Hepatocyte (in vitro differentiated cells): ENCODE measurements around the gene SCYGR5.

Source experiments
- EZH2 ChIP-seq: fragments of 200-600 bp; sonication (generic); IDR thresholded peaks from 2 replicates; pipeline ENCODE4 v1.6.1; 2016; ENCODE audit warnings: antibody characterized with exemption, mild to moderate bottlenecking, borderline replicate concordance
- EZH2phosphoT487 ChIP-seq: fragments of 200-600 bp; sonication (generic); IDR thresholded peaks from one replicate; pipeline ENCODE4 v1.6.1; 2018; ENCODE audit warnings: antibody characterized with exemption, mild to moderate bottlenecking, low read depth, moderate library complexity; ENCODE audit not compliant: unreplicated experiment, severe bottlenecking
- TF ChIP-seq, protein P1 (sequence below): fragments of 200-600 bp; sonication (generic); IDR thresholded peaks from 2 replicates; pipeline ENCODE4 v1.5.1; 2016; ENCODE audit warnings: antibody characterized with exemption, mild to moderate bottlenecking; ENCODE audit not compliant: poor library complexity

DNA sequence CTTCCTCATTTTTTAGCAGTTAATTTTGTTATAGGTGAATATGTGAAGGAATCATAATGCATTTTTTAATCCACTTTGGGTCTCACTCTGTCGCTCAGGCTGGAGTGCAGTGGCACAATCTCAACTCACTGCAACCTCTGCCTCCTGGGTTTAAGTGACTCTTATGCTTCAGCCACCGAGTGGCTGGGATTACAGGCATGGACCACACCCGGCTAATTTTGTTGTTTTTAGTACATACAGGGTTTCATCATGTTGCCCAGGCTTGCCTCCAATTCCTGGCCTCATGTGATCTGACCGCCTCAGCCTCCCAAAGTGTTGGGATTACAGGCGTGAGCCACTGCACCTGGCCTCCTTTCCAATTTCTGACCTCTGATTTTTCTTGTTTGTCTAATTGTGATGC is 17.7 kb downstream of the SCYGR5 start:
- TF ChIP-seq, protein P1, sequence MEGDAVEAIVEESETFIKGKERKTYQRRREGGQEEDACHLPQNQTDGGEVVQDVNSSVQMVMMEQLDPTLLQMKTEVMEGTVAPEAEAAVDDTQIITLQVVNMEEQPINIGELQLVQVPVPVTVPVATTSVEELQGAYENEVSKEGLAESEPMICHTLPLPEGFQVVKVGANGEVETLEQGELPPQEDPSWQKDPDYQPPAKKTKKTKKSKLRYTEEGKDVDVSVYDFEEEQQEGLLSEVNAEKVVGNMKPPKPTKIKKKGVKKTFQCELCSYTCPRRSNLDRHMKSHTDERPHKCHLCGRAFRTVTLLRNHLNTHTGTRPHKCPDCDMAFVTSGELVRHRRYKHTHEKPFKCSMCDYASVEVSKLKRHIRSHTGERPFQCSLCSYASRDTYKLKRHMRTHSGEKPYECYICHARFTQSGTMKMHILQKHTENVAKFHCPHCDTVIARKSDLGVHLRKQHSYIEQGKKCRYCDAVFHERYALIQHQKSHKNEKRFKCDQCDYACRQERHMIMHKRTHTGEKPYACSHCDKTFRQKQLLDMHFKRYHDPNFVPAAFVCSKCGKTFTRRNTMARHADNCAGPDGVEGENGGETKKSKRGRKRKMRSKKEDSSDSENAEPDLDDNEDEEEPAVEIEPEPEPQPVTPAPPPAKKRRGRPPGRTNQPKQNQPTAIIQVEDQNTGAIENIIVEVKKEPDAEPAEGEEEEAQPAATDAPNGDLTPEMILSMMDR: no peak
- TF ChIP-seq EZH2phosphoT487: no peak
- no peak for TF ChIP-seq EZH2
